Measurements from ENCODE around the gene OR2T3.
"Not testable (repeated sequence)": the region's sequence is repeated elsewhere in the genome, so short reads cannot be mapped to it uniquely, and the experiment has no call there.

DNA sequence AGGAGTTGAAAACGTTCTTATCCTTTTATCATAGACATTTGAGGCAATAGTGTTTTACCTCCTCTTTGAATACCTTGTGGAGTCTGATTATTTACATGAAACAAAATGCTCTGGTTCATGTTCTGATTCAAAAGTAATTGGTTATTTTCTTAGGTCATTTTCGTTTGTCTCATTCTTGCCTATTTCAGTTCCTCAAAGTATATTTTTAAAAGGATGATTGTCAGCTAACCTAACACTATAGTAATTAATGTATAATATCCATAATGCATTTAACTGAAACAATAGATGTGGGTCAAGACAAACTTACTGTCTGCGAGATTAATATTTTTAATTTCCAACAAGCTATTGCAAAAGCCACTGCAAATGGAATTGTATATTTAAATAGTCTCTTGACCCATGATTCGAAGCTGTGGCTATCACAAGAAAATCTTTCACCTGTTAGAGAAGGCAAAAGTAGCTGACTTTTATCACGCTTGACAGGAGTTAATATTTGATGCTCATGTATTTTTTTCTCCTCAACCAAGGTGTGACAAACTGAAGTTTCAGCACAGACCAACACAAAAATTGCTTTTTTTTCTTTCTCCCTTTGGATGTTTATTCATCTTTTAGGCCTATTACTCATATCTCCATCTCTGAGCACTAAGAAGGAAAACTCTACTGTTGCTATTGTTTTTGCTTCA, 22.5 kb upstream of the OR2T3 start:
- TF ChIP-seq, protein P1, sequence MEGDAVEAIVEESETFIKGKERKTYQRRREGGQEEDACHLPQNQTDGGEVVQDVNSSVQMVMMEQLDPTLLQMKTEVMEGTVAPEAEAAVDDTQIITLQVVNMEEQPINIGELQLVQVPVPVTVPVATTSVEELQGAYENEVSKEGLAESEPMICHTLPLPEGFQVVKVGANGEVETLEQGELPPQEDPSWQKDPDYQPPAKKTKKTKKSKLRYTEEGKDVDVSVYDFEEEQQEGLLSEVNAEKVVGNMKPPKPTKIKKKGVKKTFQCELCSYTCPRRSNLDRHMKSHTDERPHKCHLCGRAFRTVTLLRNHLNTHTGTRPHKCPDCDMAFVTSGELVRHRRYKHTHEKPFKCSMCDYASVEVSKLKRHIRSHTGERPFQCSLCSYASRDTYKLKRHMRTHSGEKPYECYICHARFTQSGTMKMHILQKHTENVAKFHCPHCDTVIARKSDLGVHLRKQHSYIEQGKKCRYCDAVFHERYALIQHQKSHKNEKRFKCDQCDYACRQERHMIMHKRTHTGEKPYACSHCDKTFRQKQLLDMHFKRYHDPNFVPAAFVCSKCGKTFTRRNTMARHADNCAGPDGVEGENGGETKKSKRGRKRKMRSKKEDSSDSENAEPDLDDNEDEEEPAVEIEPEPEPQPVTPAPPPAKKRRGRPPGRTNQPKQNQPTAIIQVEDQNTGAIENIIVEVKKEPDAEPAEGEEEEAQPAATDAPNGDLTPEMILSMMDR (conservative IDR thresholded peaks at IDR 0.05; ENCODE audit: low read length), result not testable (repeated sequence)
- not testable (repeated sequence) for TF ChIP-seq EZH2phosphoT487 (IDR thresholded peaks at IDR 0.05; ENCODE audit: borderline replicate concordance)
